ENCODE data around the gene TARBP1. TPM values are rescaled to one million over a fixed set of nuclear protein-coding genes. Genes with fewer than 3 reads are reported as not detected.
"Not testable (repeated sequence)": the region's sequence is repeated elsewhere in the genome, so short reads cannot be mapped to it uniquely, and the experiment has no call there.

TARBP1 gene
- total and polyA plus RNA-seq, 12 donors = 9.2 to 79.7 (median 14.4) TPM

DNA sequence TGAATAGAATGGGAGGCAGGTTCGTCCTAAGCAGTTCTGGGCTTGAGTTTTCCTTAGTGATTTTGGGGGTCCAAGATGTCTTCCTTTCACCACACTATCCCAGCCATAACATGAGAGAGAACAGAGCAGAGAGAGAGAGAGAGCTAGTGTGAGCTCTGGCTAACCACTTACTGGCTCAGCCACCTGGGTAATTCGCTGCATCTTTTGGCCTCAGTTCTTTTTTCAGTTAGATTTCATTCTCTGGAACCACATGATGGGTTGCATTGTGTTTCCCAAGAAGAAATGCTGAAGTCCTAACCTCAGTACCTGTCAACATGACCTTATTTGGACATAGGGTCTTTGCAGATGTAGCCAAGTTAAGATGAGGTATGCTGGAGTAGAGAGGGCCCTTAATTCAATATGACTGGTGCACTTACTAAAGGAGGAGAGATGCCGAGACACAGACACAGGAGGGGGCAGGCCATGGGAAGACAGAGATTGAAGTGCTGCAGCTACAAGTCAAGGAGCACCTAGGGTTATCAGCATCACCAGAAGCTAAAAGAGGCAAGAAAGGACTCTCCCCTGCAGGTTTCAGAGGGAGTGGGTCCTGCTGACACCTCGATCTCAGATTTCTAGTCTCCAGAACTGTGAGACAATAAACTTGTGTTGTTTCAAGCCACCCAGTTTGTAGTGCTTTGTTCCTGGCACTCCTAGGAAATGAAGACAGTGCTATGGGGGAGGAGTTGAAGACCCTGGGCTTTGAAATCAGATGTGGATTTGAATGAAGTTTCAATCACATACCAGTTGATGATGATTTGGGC lies 26.2 kb upstream of the TARBP1 start:
- no peak overlapping the region for H3K27ac ChIP-seq
- no peak for TF ChIP-seq POLR2A (IDR thresholded peaks at IDR 0.05)
- TF ChIP-seq, protein P1, sequence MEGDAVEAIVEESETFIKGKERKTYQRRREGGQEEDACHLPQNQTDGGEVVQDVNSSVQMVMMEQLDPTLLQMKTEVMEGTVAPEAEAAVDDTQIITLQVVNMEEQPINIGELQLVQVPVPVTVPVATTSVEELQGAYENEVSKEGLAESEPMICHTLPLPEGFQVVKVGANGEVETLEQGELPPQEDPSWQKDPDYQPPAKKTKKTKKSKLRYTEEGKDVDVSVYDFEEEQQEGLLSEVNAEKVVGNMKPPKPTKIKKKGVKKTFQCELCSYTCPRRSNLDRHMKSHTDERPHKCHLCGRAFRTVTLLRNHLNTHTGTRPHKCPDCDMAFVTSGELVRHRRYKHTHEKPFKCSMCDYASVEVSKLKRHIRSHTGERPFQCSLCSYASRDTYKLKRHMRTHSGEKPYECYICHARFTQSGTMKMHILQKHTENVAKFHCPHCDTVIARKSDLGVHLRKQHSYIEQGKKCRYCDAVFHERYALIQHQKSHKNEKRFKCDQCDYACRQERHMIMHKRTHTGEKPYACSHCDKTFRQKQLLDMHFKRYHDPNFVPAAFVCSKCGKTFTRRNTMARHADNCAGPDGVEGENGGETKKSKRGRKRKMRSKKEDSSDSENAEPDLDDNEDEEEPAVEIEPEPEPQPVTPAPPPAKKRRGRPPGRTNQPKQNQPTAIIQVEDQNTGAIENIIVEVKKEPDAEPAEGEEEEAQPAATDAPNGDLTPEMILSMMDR (IDR thresholded peaks at IDR 0.05) = no peak
- intact Hi-C loops (cut with DNase I) = loop anchor here (10.0 kb wide), 1 partner anchor 90 kb away; no protein-coding TSS in a partner anchor

DNA sequence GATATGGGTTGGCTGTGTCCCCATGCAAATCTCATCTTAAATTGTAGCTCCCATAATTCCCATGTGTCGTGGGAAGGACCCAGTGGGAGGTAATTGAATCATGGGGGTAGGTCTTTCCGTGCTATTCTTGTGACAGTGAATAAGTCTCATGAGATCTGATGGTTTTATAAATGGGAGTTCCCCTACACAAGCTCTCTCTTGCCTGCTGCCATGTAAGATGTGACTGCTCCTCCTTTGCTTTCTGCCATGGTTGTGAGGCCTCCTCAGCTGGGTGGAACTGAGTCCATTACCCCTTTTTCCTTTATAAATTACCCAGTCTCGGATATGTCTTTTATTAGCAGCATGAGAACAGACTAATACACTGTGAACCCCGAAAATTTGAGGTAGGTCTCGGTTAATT lies 25.3 kb upstream of the TARBP1 start:
- Histone ChIP-seq H3K4me1 (replicated peaks in 1 of 2) (peaks cover 10 to 12% of the 10 kb centered on the region in 2 donors), H3K27ac (peak overlapping the region in 1 of 5 donors; percentile 40)
- not testable (repeated sequence) for H3K9me3 ChIP-seq (replicated peaks in 1 of 3); H3K4me3 ChIP-seq; H3K27me3 ChIP-seq; H3K36me3 ChIP-seq (replicated peaks in 1 of 2); DNase-seq
- WGBS, 4 donors = 75 to 83% (median 79%) methylated on average over 5 of the region's 5 CpGs
- intact Hi-C loops (cut with DNase I) = loop anchor here (10.0 kb wide), 1 partner anchor 91 kb away; no protein-coding TSS in a partner anchor

More for the DNA sequence above, 26.2 kb upstream of the TARBP1 start:
- no peaks in the 10 kb centered on the region for H3K9me3 ChIP-seq (replicated peaks in 1 of 3)
- no peak overlapping the region for H3K4me3 ChIP-seq
- H3K27me3 ChIP-seq = no peaks in the 10 kb centered on the region
- H3K36me3 ChIP-seq (replicated peaks in 1 of 2) = no peaks in the 10 kb centered on the region
- WGBS, 4 donors = 92 to 95% (median 93%) methylated on average over 4 of the region's 4 CpGs
- no peak for DNase-seq
- peaks cover 2 to 3% of the 10 kb centered on the region in 2 donors for H3K4me1 ChIP-seq (replicated peaks in 1 of 2)

DNA sequence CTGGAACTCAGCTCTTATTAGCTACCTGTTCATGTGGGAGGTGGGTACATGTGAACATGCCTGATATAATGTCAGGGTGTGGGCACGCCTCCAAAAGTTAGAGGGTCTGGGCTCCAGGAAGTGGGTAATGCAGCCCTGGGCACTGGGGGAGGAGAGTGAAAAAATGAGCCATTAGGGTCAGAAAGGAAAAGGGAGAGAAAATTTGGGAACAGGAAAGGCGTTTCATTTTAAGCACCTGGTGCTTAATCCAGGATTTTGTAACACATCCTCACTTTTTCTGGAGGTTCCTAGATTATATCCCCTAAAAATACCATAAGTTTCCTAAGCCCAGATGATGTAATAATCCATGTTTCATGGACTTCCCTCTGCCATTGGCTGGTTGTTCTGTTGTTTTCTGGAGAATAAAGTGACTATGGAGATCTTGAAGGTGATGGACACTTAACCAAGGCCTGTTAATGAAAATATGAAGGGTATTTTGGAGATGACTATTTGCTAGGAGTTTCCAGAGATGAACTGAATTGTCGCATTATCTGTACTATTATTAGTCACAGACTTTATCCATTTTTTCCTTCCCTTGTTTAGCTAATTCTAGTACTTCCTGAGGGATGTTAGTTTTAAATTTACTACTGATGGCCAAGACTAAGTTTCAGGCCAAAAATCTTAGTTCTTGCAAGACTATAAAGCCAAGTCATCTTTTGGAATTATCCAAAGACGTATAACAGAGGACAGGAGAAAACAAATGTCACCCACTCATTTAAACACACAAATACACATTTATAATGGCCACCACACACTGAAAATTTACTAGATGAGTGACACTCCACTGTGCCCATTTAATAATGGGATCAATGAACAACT lies 24.4 kb upstream of the TARBP1 start:
- Histone ChIP-seq H3K4me1 (replicated peaks in 1 of 2) (peaks cover 10 to 14% of the 10 kb centered on the region in 2 donors), H3K4me3 (no peak overlapping the region), H3K36me3 (replicated peaks in 1 of 2) (no peaks in the 10 kb centered on the region), H3K9me3 (replicated peaks in 1 of 3) (no peaks in the 10 kb centered on the region), H3K27ac (peak overlapping the region in 1 of 5 donors; percentile 54), H3K27me3 (no peaks in the 10 kb centered on the region)
- intact Hi-C loops (cut with DNase I) = loop anchor here (10.0 kb wide), 1 partner anchor 91 kb away; no protein-coding TSS in a partner anchor
- TF ChIP-seq, protein P1 (IDR thresholded peaks at IDR 0.05) = no peak
- TF ChIP-seq POLR2A (IDR thresholded peaks at IDR 0.05) = no peak
- DNase-seq = no peak
- WGBS, 4 donors = 79 to 83% (median 80%) methylated on average over 4 of the region's 4 CpGs

DNA sequence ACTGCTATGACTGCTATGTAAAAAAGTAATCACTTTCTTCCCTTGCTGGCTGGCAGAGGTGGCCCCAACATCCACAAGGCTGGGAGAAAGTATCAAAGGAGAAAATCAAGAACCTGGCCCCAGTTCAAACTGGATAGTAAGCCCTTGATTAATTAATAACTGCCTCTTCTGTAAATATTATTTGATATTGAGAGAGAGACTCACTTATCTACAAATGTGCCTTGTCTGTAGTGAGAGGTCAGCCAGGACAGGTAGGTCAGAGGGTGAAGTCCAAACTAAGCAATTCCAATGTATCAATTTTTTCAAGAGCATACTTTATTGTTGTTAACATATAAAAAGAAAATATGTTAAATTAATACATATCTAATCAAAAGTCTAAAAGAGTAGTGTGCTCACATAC lies 23.8 kb upstream of the TARBP1 start:
- no peak overlapping the region for H3K4me3 ChIP-seq
- no peaks in the 10 kb centered on the region for H3K9me3 ChIP-seq (replicated peaks in 1 of 3)
- intact Hi-C loops (cut with DNase I) = loop anchor here (10.0 kb wide), 1 partner anchor 92 kb away; no protein-coding TSS in a partner anchor
- DNase-seq = no peak
- H3K36me3 ChIP-seq (replicated peaks in 1 of 2) = no peaks in the 10 kb centered on the region
- H3K27me3 ChIP-seq = no peaks in the 10 kb centered on the region
- H3K27ac ChIP-seq = peak overlapping the region in 1 of 5 donors; percentile 54
- peaks cover 10 to 14% of the 10 kb centered on the region in 2 donors for H3K4me1 ChIP-seq (replicated peaks in 1 of 2)
- TF ChIP-seq POLR2A (IDR thresholded peaks at IDR 0.05) = no peak
- TF ChIP-seq, protein P1 (IDR thresholded peaks at IDR 0.05) = no peak

Data from adrenal gland (tissue), 12 donors.